ENCODE measurements around the gene TINAGL1.
A peak's percentile ranks its signal among the peaks of the same experiment; 100 is the strongest.

GRCh38 chr1:31633117-31633516, 56.8 kb downstream of the TINAGL1 start:
- TF ChIP-seq CTCF (IDR thresholded peaks at IDR 0.05) (peak; percentile 33 to 61 (median 49)), POLR2A (IDR thresholded peaks at IDR 0.05) (no peak), POLR2AphosphoS5 (IDR thresholded peaks at IDR 0.05) (no peak)
